ENCODE measurements around the gene PARP2.
"Not testable (repeated sequence)": the region's sequence is repeated elsewhere in the genome, so short reads cannot be mapped to it uniquely, and the experiment has no call there.

Gene PARP2

GRCh38 chr14:20347747-20348146 is 4.3 kb downstream of the PARP2 start:
- DNase-seq: no peak

GRCh38 chr14:20350282-20350681 is 6.8 kb downstream of the PARP2 start:
- no peak for DNase-seq

GRCh38 chr14:20350860-20351259 is 7.4 kb downstream of the PARP2 start:
- DNase-seq: no peak

- no peak for DNase-seq
These were observed 13.0 kb downstream of the PARP2 start for GRCh38 chr14:20356422-20356821.

GRCh38 chr14:20358474-20358873 is 15.0 kb downstream of the PARP2 start:
- not testable (repeated sequence) for DNase-seq

GRCh38 chr14:20365928-20366327 is 22.5 kb downstream of the PARP2 start:
- DNase-seq: no peak

GRCh38 chr14:20372796-20373195 is 29.4 kb downstream of the PARP2 start:
- no peak for DNase-seq

GRCh38 chr14:20375471-20375870 is 32.0 kb downstream of the PARP2 start:
- no peak for DNase-seq

- DNase-seq: no peak
These were observed 32.7 kb downstream of the PARP2 start for GRCh38 chr14:20376071-20376588.

GRCh38 chr14:20377171-20377570 is 33.7 kb downstream of the PARP2 start:
- DNase-seq: no peak

- DNase-seq: no peak
These were observed 36.3 kb downstream of the PARP2 start for GRCh38 chr14:20379743-20380142.

GRCh38 chr14:20380681-20381080 is 37.2 kb downstream of the PARP2 start:
- no peak for DNase-seq

GRCh38 chr14:20381341-20381740 is 37.9 kb downstream of the PARP2 start:
- DNase-seq: no peak

- DNase-seq: no peak
These were observed 39.1 kb downstream of the PARP2 start for GRCh38 chr14:20382526-20382925.

- DNase-seq: no peak
These were observed 39.6 kb downstream of the PARP2 start for GRCh38 chr14:20383032-20383431.

- no peak for DNase-seq
These were observed 40.2 kb downstream of the PARP2 start for GRCh38 chr14:20383636-20384035.

- no peak for DNase-seq
These were observed 40.9 kb downstream of the PARP2 start for GRCh38 chr14:20384321-20384720.

GRCh38 chr14:20384886-20385285 is 41.5 kb downstream of the PARP2 start:
- no peak for DNase-seq

- DNase-seq: no peak
These were observed 42.9 kb downstream of the PARP2 start for GRCh38 chr14:20386276-20386855.

- DNase-seq: no peak
These were observed 44.1 kb downstream of the PARP2 start for GRCh38 chr14:20387576-20387975.

GRCh38 chr14:20388159-20388558 is 44.7 kb downstream of the PARP2 start:
- DNase-seq: no peak

- DNase-seq: no peak
These were observed 48.1 kb downstream of the PARP2 start for GRCh38 chr14:20391505-20391904.

GRCh38 chr14:20397511-20397910 is 54.1 kb downstream of the PARP2 start:
- no peak for DNase-seq

GRCh38 chr14:20400589-20400964 is 57.1 kb downstream of the PARP2 start:
- no peak for DNase-seq

GRCh38 chr14:20400965-20401593 is 57.6 kb downstream of the PARP2 start:
- DNase-seq: no peak
